DND-41 (cell line): ENCODE results near the gene PDXK.
A peak's percentile ranks its signal among the peaks of the same experiment; 100 is the strongest.

ENCODE experiments used
- ATAC-seq: fragments of 200-7000 bp; cut with Tn5 transposase; 3 replicates; pipeline ENCODE4 v1.9.1; 2021; ENCODE audit warnings: low read depth; ENCODE audit not compliant: insufficient read depth
- DNase-seq: peaks from one replicate; pipeline ENCODE4 v3.0.0-alpha.2; 2020
- H2AFZ ChIP-seq: 2 replicates; pipeline ENCODE4 v1.6.0; 2012; ENCODE audit warnings: low read depth, low read length
- H3K27ac ChIP-seq: 2 replicates; pipeline ENCODE4 v1.5.1; 2012; ENCODE audit warnings: low read length, inconsistent platforms
- H3K27me3 ChIP-seq: fragments of 200-600 bp; sonication (generic); 2 replicates; pipeline ENCODE4 v1.6.0; 2012; ENCODE audit warnings: low read length, mild to moderate bottlenecking, inconsistent platforms; ENCODE audit not compliant: insufficient read depth, poor library complexity
- H3K36me3 ChIP-seq: 2 replicates; pipeline ENCODE4 v1.5.1; 2012; ENCODE audit warnings: low read length, inconsistent platforms; ENCODE audit not compliant: insufficient read depth
- H3K4me1 ChIP-seq: 2 replicates; pipeline ENCODE4 v1.5.1; 2012; ENCODE audit warnings: mild to moderate bottlenecking, low read length; ENCODE audit not compliant: insufficient read depth
- H3K4me2 ChIP-seq: 2 replicates; pipeline ENCODE4 v1.6.0; 2012; ENCODE audit warnings: mild to moderate bottlenecking, moderate library complexity, low read length, inconsistent platforms; ENCODE audit not compliant: insufficient read depth
- H3K4me3 ChIP-seq, 2 experiments: fragments of 200-600 bp in 1 of 2; shearing (Covaris generic) in 1 of 2; 2 replicates each; pipeline ENCODE4 v1.5.1; 2012 to 2016; ENCODE audit warnings: inconsistent platforms in 2 of 2, low read length in 2 of 2, mild to moderate bottlenecking in 2 of 2, low read depth in 1 of 2, moderate library complexity in 1 of 2
- H3K79me2 ChIP-seq: 2 replicates; pipeline ENCODE4 v1.6.0; 2012; ENCODE audit warnings: low read length, inconsistent platforms; ENCODE audit not compliant: insufficient read depth
- H3K9ac ChIP-seq: 2 replicates; pipeline ENCODE4 v1.6.0; 2012; ENCODE audit warnings: low read depth, mild to moderate bottlenecking, inconsistent platforms, low read length, moderate library complexity
- H3K9me3 ChIP-seq: 2 replicates; pipeline ENCODE4 v1.5.1; 2012; ENCODE audit warnings: low read length, moderate library complexity, mild to moderate bottlenecking, inconsistent platforms; ENCODE audit not compliant: insufficient read depth, severe bottlenecking
- H4K20me1 ChIP-seq: 2 replicates; pipeline ENCODE4 v1.6.0; 2012; ENCODE audit warnings: low read length; ENCODE audit not compliant: insufficient read depth
- EZH2 ChIP-seq: IDR thresholded peaks from 3 replicates; pipeline ENCODE4 v1.6.1; 2012; ENCODE audit warnings: borderline replicate concordance, low read depth, mild to moderate bottlenecking, moderate library complexity, low read length, inconsistent platforms; ENCODE audit not compliant: severe bottlenecking
- TF ChIP-seq, protein P1 (sequence below): IDR thresholded peaks from 2 replicates; pipeline ENCODE4 v1.5.1; 2012; ENCODE audit warnings: borderline replicate concordance, low read length, moderate library complexity, mild to moderate bottlenecking; ENCODE audit not compliant: poor library complexity, severe bottlenecking; ENCODE audit errors: extremely low read depth

The PDXK gene

DNA sequence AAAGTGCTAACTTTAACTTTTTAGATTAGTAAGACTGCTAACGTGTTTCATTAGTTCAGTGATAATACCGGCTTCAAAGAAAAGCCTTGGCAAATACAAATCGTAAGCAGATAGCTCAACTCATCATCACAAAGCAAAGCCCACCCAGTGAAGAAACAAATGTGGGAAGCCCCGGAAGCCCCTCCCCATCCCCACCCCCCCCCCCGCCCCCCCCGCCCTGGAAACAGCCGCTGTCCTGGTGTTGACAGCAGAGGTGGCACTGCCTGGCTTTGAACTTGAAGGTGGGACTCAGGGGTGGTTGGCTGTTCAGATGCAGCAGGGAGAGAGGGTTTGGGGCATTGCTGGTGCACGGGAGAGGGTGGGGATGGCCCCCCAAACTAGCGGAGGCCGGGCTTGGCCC, 14.1 kb downstream of the PDXK start:
- Histone ChIP-seq H3K27ac (no peak overlapping the region), H3K4me2 (no peak overlapping the region), H3K9ac (no peak overlapping the region), H3K27me3 (no peaks in the 10 kb centered on the region), H3K79me2 (peaks cover 2% of the 10 kb centered on the region; the same call in 1 of the 2 replicates), H3K36me3 (no peaks in the 10 kb centered on the region), H2AFZ (no peak overlapping the region), H3K9me3 (no peaks in the 10 kb centered on the region), H3K4me1 (no peaks in the 10 kb centered on the region), H3K4me3 (no peak overlapping the region), H4K20me1 (peaks cover 30% of the 10 kb centered on the region)
- ATAC-seq (no peak), DNase-seq (no peak)
- no peak for TF ChIP-seq EZH2
- TF ChIP-seq, protein P1, sequence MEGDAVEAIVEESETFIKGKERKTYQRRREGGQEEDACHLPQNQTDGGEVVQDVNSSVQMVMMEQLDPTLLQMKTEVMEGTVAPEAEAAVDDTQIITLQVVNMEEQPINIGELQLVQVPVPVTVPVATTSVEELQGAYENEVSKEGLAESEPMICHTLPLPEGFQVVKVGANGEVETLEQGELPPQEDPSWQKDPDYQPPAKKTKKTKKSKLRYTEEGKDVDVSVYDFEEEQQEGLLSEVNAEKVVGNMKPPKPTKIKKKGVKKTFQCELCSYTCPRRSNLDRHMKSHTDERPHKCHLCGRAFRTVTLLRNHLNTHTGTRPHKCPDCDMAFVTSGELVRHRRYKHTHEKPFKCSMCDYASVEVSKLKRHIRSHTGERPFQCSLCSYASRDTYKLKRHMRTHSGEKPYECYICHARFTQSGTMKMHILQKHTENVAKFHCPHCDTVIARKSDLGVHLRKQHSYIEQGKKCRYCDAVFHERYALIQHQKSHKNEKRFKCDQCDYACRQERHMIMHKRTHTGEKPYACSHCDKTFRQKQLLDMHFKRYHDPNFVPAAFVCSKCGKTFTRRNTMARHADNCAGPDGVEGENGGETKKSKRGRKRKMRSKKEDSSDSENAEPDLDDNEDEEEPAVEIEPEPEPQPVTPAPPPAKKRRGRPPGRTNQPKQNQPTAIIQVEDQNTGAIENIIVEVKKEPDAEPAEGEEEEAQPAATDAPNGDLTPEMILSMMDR: no peak

DNA sequence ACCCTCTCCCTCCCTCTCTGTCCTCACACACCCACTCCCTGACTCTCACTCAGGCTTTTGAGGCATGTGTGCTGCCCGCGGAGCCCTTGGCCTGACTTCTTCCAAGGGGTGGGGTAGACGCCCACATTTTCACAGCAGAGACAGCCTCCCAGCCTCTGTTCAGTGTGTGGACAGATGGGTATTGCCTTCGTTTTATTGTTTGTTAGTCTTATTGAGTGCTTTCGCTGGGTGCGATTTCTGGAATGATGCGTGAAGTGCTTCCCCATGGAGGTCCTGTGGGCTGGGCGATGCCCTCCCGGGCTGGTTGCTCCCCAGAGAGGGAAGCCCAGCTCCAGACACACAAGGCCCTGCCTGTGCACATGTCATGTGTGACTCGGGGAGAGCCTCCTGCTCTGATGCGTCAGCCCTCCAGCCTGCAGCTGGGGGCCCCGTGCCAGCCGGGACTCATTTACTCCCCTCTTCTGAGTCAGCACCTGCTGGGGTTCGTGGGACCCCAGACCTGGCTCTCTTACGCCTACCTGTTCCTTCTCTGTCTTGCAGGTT, 14.7 kb downstream of the PDXK start:
- no peak for DNase-seq

DNA sequence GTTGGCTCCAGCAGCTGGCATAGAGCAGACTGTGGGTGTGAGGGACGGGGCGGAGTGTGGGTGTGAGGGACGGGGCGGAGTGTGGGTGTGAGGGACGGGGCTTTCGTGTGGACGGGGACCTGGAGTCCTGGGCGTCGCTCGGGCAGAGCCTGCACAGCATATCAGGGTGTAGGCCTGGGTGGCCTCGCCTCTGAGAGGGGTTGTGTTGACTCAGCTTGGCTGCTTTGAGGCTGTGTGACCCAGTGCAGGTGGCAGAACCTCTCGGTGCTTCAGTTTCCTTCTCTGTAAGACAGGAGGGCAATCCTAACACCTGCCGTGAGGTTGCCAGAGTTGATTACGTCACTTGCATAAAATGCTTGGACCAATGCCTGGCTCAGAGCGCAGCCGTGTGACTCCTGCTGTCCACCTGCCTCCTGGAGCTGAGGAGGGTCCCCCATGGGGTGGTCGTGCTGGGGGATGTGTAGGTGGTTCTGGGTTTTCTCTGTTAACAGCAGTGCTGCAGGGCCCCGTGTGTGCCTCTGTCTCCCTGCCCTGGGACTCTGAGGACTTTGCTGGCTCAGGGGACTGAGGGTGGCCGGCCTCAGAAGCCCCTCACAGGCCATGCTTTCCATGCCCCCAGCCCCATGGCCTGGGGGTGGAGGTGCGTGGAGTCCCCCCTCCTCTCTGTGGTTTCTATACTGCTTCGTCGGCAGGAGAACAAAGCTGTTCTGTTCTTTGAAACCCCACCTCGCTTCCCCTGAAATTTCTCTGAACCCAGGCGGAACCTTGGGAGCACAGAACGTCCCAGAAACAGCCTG, 15.4 kb downstream of the PDXK start:
- Histone ChIP-seq H3K4me2 (no peak overlapping the region), H3K4me3 (no peak overlapping the region), H3K27ac (no peak overlapping the region), H3K9ac (no peak overlapping the region), H3K4me1 (no peaks in the 10 kb centered on the region), H3K27me3 (no peaks in the 10 kb centered on the region), H2AFZ (no peak overlapping the region), H3K36me3 (no peaks in the 10 kb centered on the region), H3K79me2 (peaks cover 2% of the 10 kb centered on the region; the same call in 1 of the 2 replicates), H4K20me1 (peaks cover 22% of the 10 kb centered on the region), H3K9me3 (no peaks in the 10 kb centered on the region)
- no peak for DNase-seq
- ATAC-seq: peak; percentile 33; the same call in 1 of the 3 replicates
- TF ChIP-seq, protein P1: no peak
- no peak for TF ChIP-seq EZH2

More for the DNA sequence above, 14.7 kb downstream of the PDXK start:
- ATAC-seq: no peak
- H3K4me3 ChIP-seq: no peak overlapping the region
- H3K79me2 ChIP-seq: peaks cover 2% of the 10 kb centered on the region; the same call in 1 of the 2 replicates
- no peak overlapping the region for H2AFZ ChIP-seq
- no peak overlapping the region for H3K9ac ChIP-seq
- H3K4me2 ChIP-seq: no peak overlapping the region
- H3K27ac ChIP-seq: no peak overlapping the region
- no peaks in the 10 kb centered on the region for H3K9me3 ChIP-seq
- H4K20me1 ChIP-seq: peaks cover 25% of the 10 kb centered on the region
- H3K27me3 ChIP-seq: no peaks in the 10 kb centered on the region
- TF ChIP-seq, protein P1: no peak
- TF ChIP-seq EZH2: no peak
- no peaks in the 10 kb centered on the region for H3K36me3 ChIP-seq
- no peaks in the 10 kb centered on the region for H3K4me1 ChIP-seq
